C4-2B (cell line): ENCODE results near the gene PCDHGA5.

Source experiments
- H3K27ac ChIP-seq: fragments of 450-650 bp; 2 replicates; pipeline ENCODE4 v1.5.1; 2017
- CTCF ChIP-seq: fragments of 450-650 bp; conservative IDR thresholded peaks from 2 replicates; pipeline ENCODE4 v1.5.1; 2017; ENCODE audit warnings: mild to moderate bottlenecking
- ZFX ChIP-seq: fragments of 450-650 bp; IDR thresholded peaks from 2 replicates; pipeline ENCODE4 v1.6.1; 2017

Gene PCDHGA5

GRCh38 chr5:141356133-141356532 lies 7.8 kb upstream of the PCDHGA5 start:
- no peak overlapping the region for H3K27ac ChIP-seq
- TF ChIP-seq ZFX (no peak), CTCF (no peak)

- TF ChIP-seq CTCF (no peak), ZFX (no peak)
- H3K27ac ChIP-seq = no peak overlapping the region
Observed at GRCh38 chr5:141356950-141357349, 7.0 kb upstream of the PCDHGA5 start.

DNA sequence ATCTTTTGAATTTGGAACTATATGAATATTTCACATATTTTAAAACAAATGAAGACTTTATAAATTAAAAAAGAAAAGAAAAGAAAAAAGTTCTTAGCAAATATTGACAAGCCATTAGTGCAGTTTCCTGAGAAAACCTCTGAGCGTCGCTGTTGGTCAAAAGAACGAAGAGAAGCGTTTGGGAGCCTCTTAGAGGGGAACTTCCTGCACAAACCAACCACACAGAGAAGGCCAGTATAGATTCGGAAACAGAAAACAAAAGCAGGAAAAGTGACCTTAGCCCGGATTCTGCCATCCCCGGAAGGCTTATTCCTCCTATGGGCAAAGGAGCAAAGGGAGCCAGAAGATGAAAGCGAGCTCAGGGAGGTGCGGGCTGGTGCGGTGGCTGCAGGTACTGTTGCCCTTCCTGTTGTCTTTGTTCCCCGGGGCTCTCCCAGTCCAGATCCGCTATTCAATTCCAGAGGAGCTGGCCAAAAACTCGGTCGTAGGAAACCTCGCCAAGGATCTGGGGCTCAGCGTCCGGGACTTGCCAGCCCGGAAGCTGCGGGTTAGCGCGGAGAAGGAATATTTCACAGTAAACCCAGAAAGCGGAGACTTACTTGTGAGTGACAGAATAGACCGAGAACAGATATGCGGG lies 4.1 kb upstream of the PCDHGA5 start, which contains the start of gene PCDHGB2:
Gene PCDHGB2 (plus strand): TSS at position 205 of the 637 bp plus-strand sequence. CDS start 142 bp downstream, at position 347.
- H3K27ac ChIP-seq = no peak within 1 kb of the TSS
- no peak for TF ChIP-seq ZFX
- TF ChIP-seq CTCF = peak; percentile 70

- H3K27ac ChIP-seq = no peak overlapping the region
- TF ChIP-seq CTCF (no peak), ZFX (no peak)
Observed at GRCh38 chr5:141360685-141361084, 3.3 kb upstream of the PCDHGA5 start.

DNA sequence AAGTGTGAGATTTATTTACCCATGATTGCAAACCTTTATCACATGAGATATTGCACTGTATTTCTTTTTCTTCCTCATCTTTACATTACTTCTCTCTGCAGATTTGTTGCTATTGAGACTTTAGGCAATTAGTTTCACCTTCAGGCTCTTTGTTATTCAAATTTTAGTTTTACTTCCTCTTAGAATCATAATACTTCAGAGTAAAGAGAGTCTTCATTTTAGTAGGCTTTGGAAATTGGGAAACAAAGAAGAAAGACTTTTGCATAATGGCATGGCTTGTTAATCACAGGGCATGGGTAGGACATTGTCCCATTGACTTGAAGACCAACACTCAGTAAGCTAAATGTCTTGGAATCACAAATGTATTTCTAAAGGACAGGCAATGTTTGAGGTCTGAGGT lies 1.2 kb upstream of the PCDHGA5 start:
- no peak for TF ChIP-seq CTCF
- TF ChIP-seq ZFX = no peak
- no peak overlapping the region for H3K27ac ChIP-seq

DNA sequence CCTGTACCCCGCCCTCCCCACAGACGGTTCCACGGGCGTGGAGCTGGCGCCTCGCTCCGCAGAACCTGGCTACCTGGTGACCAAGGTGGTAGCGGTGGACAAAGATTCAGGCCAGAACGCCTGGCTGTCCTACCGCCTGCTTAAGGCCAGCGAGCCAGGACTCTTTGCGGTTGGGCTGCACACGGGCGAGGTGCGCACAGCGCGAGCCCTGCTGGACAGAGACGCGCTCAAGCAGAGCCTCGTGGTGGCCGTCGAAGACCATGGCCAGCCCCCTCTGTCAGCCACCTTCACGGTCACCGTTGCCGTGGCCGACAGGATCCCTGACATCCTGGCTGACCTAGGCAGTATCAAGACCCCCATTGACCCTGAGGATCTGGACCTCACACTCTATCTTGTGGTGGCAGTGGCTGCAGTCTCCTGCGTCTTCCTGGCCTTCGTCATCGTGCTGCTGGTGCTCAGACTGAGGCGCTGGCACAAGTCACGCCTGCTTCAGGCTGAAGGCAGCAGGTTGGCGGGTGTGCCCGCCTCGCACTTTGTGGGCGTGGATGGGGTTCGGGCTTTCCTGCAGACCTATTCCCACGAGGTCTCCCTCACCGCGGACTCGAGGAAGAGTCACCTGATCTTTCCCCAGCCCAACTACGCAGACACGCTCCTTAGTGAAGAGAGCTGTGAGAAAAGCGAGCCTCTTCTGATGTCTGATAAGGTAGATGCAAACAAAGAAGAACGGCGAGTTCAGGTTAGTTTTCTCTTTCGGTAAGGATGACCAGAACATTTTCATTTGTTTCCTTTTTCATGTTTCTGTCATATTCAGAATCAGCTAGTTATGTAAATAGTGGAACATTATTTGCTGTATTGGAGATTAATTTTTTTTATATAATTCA lies 2.3 kb downstream of the PCDHGA5 start:
- H3K27ac ChIP-seq = no peak overlapping the region
- no peak for TF ChIP-seq CTCF
- no peak for TF ChIP-seq ZFX
